Neuron (in vitro differentiated cells): Measurements from ENCODE around the gene TIPIN.

ENCODE experiments used
- H2AFZ ChIP-seq: one replicate; pipeline ENCODE4 v1.6.1; 2013; ENCODE audit warnings: low read depth, mild to moderate bottlenecking, inconsistent platforms, low read length, moderate library complexity
- H3K27me3 ChIP-seq: one replicate; pipeline ENCODE4 v1.6.1; 2013; ENCODE audit warnings: low read length; ENCODE audit not compliant: insufficient read depth
- H3K36me3 ChIP-seq: one replicate; pipeline ENCODE4 v1.6.1; 2013; ENCODE audit warnings: low read length; ENCODE audit not compliant: insufficient read depth
- H3K4me1 ChIP-seq: one replicate; pipeline ENCODE4 v1.6.1; 2013; ENCODE audit warnings: low read length; ENCODE audit not compliant: insufficient read depth
- H3K4me3 ChIP-seq: 2 replicates; pipeline ENCODE4 v1.5.1; 2013; ENCODE audit warnings: mild to moderate bottlenecking, low read length, moderate library complexity
- H3K9me3 ChIP-seq: one replicate; pipeline ENCODE4 v1.6.1; 2013; ENCODE audit warnings: low read length

TIPIN gene

GRCh38 chr15:66290518-66290917 is 66.0 kb downstream of the TIPIN start:
- H3K4me1 ChIP-seq: peaks cover 17% of the 10 kb centered on the region
- H3K4me3 ChIP-seq: no peak overlapping the region
- H3K36me3 ChIP-seq: no peaks in the 10 kb centered on the region
- H2AFZ ChIP-seq: no peak overlapping the region
- H3K27me3 ChIP-seq: no peaks in the 10 kb centered on the region
- H3K9me3 ChIP-seq: no peaks in the 10 kb centered on the region

DNA sequence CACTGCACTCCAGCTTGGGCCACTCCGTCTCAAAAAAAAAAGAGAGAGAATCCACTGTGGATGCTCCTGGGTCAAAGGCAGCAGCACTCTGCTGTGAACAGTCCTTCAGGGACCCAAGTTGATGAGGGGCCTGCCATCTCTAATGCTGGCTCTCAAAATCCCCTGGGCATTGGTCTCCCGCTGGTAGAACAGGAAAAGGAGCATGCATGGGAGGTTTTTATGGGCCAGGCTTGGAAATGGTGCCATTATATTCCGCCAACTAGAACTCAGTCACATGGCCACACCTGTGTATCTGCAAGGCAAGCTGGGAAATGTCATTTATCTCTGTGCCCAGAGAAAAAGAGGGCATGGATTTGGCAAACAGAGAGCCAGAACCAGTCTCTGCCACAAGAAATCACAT is 66.5 kb downstream of the TIPIN start:
- no peaks in the 10 kb centered on the region for H3K9me3 ChIP-seq
- peaks cover 14% of the 10 kb centered on the region for H3K4me1 ChIP-seq
- H2AFZ ChIP-seq: no peak overlapping the region
- H3K4me3 ChIP-seq: no peak overlapping the region
- H3K36me3 ChIP-seq: no peaks in the 10 kb centered on the region
- H3K27me3 ChIP-seq: no peaks in the 10 kb centered on the region

DNA sequence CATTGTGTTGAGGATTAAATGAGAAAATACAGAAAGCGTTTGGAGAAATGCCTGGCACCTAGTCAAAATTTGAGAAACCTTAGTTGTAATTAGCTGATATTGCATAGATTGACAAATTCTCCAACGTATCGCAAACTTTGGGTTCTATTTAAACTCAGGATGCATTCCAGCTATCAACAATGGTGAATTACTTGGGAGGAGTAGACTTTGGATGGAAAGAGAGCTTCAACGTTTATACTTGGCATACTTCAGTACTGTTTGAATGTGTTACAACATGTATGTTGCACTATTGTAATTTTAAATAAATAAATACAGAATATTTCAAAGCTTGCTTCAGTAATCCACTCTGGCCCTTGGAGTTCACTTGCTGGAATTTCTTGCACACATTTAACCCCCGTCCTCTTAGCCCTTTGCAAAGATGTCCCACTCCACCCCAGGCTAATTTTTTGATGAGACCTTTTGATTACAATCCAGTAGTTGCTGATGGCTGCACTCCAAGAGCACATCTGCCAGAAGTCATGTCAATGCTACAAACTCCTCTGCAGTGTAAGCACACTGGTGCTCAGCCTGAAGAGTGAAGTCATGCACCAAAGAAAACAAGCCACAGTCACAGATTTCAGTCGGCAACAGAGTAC is 67.8 kb downstream of the TIPIN start:
- Histone ChIP-seq H3K9me3 (no peaks in the 10 kb centered on the region), H3K4me1 (peaks cover 5% of the 10 kb centered on the region), H2AFZ (no peak overlapping the region), H3K36me3 (no peaks in the 10 kb centered on the region), H3K27me3 (no peaks in the 10 kb centered on the region), H3K4me3 (no peak overlapping the region)

GRCh38 chr15:66288093-66288492 is 68.4 kb downstream of the TIPIN start:
- Histone ChIP-seq H3K4me1 (peaks cover 5% of the 10 kb centered on the region), H2AFZ (no peak overlapping the region), H3K36me3 (no peaks in the 10 kb centered on the region), H3K9me3 (no peaks in the 10 kb centered on the region), H3K27me3 (no peaks in the 10 kb centered on the region), H3K4me3 (no peak overlapping the region)

GRCh38 chr15:66287461-66288057 is 68.9 kb downstream of the TIPIN start:
- Histone ChIP-seq H2AFZ (no peak overlapping the region), H3K36me3 (no peaks in the 10 kb centered on the region), H3K4me1 (peaks cover 5% of the 10 kb centered on the region), H3K27me3 (no peaks in the 10 kb centered on the region), H3K4me3 (no peak overlapping the region), H3K9me3 (no peaks in the 10 kb centered on the region)
